Caco-2 (cell line): Measurements from ENCODE around the gene BAIAP3. TPM values are rescaled to one million over a fixed set of nuclear protein-coding genes. Genes with fewer than 3 reads are reported as not detected.
A peak's percentile ranks its signal among the peaks of the same experiment; 100 is the strongest.

Experiments used
- BruUV-seq: library from RNA; stranded (reverse); fragments of 400-500 nt; replicated peaks from 2 replicates; lab custom pipeline; 2021; lab: Mats Ljungman, UMichigan
- CTCF ChIA-PET: fragments of 300-600 bp; sonication (Branson Sonifier 250); formaldehyde crosslinking; loops from one replicate; lab custom pipeline; 2022; ENCODE audit warnings: antibody characterized with exemption; lab: Charles Lee
- POLR2A ChIA-PET: fragments of 300-600 bp; sonication (Branson Sonifier 250); formaldehyde crosslinking; loops from one replicate; lab custom pipeline; 2022; ENCODE audit warnings: antibody characterized with exemption; lab: Charles Lee
- DNase-seq, 2 experiments: peaks; one replicate each; pipeline versions ENCODE4 v3.0.0 to v3.0.0-alpha.2; 2020 to 2022
- H3K27me3 ChIP-seq: replicated peaks from 2 replicates; pipeline ENCODE4 v1.6.0; 2011; ENCODE audit warnings: low read length; ENCODE audit not compliant: control insufficient read depth, insufficient read depth
- H3K36me3 ChIP-seq: 2 replicates; pipeline ENCODE4 v1.5.1; 2011; ENCODE audit warnings: low read length; ENCODE audit not compliant: control insufficient read depth, insufficient read depth
- H3K4me1 ChIP-seq: fragments of 250-450 bp; sonication (Bioruptor Pico); 2 replicates; pipeline ENCODE4 v1.5.1; 2020; ENCODE audit warnings: mild to moderate bottlenecking
- H3K4me3 ChIP-seq: 2 replicates; pipeline ENCODE4 v1.5.1; 2011; ENCODE audit warnings: low read depth, mild to moderate bottlenecking, control low read depth, low read length
- H3K9me3 ChIP-seq: fragments of 250-450 bp; sonication (Bioruptor Pico); 2 replicates; pipeline ENCODE4 v1.5.1; 2020; ENCODE audit warnings: mild to moderate bottlenecking, moderate library complexity
- H3K27ac Mint-ChIP-seq: one replicate; pipeline ENCODE4 v1.8.0; 2022; ENCODE audit warnings: mixed read lengths; ENCODE audit not compliant: unreplicated experiment
- H3K27me3 Mint-ChIP-seq: one replicate; pipeline ENCODE4 v1.8.0; 2022; ENCODE audit warnings: mixed read lengths; ENCODE audit not compliant: insufficient read depth, unreplicated experiment
- H3K36me3 Mint-ChIP-seq: one replicate; pipeline ENCODE4 v1.8.0; 2022; ENCODE audit warnings: mild to moderate bottlenecking, mixed read lengths; ENCODE audit not compliant: insufficient read depth, unreplicated experiment
- H3K4me1 Mint-ChIP-seq: one replicate; pipeline ENCODE4 v1.8.0; 2022; ENCODE audit warnings: low read depth, mixed read lengths; ENCODE audit not compliant: unreplicated experiment
- H3K4me3 Mint-ChIP-seq: one replicate; pipeline ENCODE4 v1.8.0; 2022; ENCODE audit warnings: mild to moderate bottlenecking, moderate library complexity, mixed read lengths; ENCODE audit not compliant: unreplicated experiment
- H3K9me3 Mint-ChIP-seq: one replicate; pipeline ENCODE4 v1.8.0; 2022; ENCODE audit warnings: mixed read lengths; ENCODE audit not compliant: unreplicated experiment
- CTCF ChIP-seq, 2 experiments: fragments of 200-600 bp in 1 of 2; IDR thresholded peaks; 1 replicate in 1 of 2; 2 replicates in 1 of 2; pipeline versions ENCODE4 v1.5.1 to v1.8.0; 2011 to 2022; ENCODE audit warnings: antibody characterized with exemption in 1 of 2, control low read depth in 1 of 2, inconsistent platforms in 1 of 2, low read depth in 1 of 2, low read length in 1 of 2, mild to moderate bottlenecking in 1 of 2, moderate library complexity in 1 of 2; ENCODE audit not compliant: insufficient read depth in 1 of 2, severe bottlenecking in 1 of 2, unreplicated experiment in 1 of 2
- intact Hi-C: fragments of 100-400 bp; cut with micrococcal nuclease; formaldehyde crosslinking; loops from one replicate; pipeline ENCODE4 v1.10.0; 2022; ENCODE audit not compliant: unreplicated experiment
- total RNA-seq: library from RNA; stranded (reverse); gene quantifications from 2 replicates; pipeline ENCODE4 v1.2.3, GENCODE V29; 2022

The BAIAP3 gene
- total RNA-seq, 1 experiment from 2014 or later, result 5.0 TPM

DNA sequence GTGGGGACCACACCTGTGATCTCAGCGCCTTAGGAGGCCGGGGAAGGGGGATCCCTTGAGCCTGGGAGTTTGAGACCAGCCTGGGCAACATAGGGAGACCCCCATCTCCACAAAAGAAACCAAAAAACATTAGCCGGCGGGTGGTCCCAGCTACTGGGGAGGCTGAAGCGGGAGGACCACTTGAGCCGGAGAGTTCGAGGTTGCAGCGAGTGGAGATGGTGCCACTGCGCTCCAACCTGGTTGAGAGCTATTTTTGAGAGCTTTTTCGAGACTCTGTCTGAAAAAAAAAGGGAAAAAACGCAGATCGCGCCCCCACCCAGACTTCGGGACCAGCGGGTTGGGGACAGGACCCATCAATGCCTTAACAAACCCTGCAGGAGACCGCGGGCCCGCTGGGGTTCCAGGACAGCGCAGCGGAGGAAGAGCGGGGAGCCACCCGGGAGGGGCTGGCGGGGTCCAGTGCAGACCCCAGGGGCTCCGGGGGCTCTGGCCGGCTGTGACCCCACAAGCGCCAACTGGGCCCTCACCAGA lies 762 bp upstream of the BAIAP3 start:
- Mint-ChIP-seq H3K27ac (no peak overlapping the region), H3K36me3 (no peaks in the 10 kb centered on the region), H3K9me3 (no peaks in the 10 kb centered on the region), H3K4me1 (no peaks in the 10 kb centered on the region), H3K27me3 (no peaks in the 10 kb centered on the region), H3K4me3 (peak overlapping the region; percentile 52)
- Histone ChIP-seq H3K36me3 (no peaks in the 10 kb centered on the region), H3K9me3 (no peaks in the 10 kb centered on the region), H3K4me1 (peaks cover 4% of the 10 kb centered on the region; the same call in 1 of the 2 replicates), H3K4me3 (no peak overlapping the region), H3K27me3 (no peaks in the 10 kb centered on the region; the same call in 1 of the 2 replicates)
- ChIA-PET CTCF (interaction anchor here (0.9 kb wide), 1 partner anchor 10 kb away, joined by 5 read pairs; no protein-coding TSS in a partner anchor), POLR2A (no interaction called here)
- no peak for DNase-seq
- no peak for TF ChIP-seq CTCF (IDR thresholded peaks at IDR 0.05; ENCODE audit: insufficient read depth in 1 of 2, low read depth in 1 of 2, low read length in 1 of 2, severe bottlenecking in 1 of 2, unreplicated experiment in 1 of 2)
- intact Hi-C loops, result no loop called here
- BruUV-seq, result no TSS peak

- H3K4me1 Mint-ChIP-seq, result no peaks in the 10 kb centered on the region
- H3K36me3 ChIP-seq, result no peaks in the 10 kb centered on the region
- H3K27ac Mint-ChIP-seq, result no peak overlapping the region
- DNase-seq, result no peak
- H3K27me3 ChIP-seq, result peaks cover 1% of the 10 kb centered on the region; the same call in 1 of the 2 replicates
- intact Hi-C loops, result no loop called here
- ChIA-PET CTCF (no interaction called here), POLR2A (no interaction called here)
- BruUV-seq, result no TSS peak
- no peak for TF ChIP-seq CTCF (IDR thresholded peaks at IDR 0.05; ENCODE audit: insufficient read depth in 1 of 2, low read depth in 1 of 2, low read length in 1 of 2, severe bottlenecking in 1 of 2, unreplicated experiment in 1 of 2)
- no peak overlapping the region for H3K4me3 Mint-ChIP-seq
- peak overlapping the region; percentile 19 for H3K4me3 ChIP-seq
- H3K27me3 Mint-ChIP-seq, result no peaks in the 10 kb centered on the region
- no peaks in the 10 kb centered on the region for H3K36me3 Mint-ChIP-seq
- no peaks in the 10 kb centered on the region for H3K9me3 Mint-ChIP-seq
- no peaks in the 10 kb centered on the region for H3K9me3 ChIP-seq
- peaks cover 4% of the 10 kb centered on the region; the same call in 1 of the 2 replicates for H3K4me1 ChIP-seq
Measured at GRCh38 chr16:1333854-1334700, 632 bp downstream of the BAIAP3 start.

DNA sequence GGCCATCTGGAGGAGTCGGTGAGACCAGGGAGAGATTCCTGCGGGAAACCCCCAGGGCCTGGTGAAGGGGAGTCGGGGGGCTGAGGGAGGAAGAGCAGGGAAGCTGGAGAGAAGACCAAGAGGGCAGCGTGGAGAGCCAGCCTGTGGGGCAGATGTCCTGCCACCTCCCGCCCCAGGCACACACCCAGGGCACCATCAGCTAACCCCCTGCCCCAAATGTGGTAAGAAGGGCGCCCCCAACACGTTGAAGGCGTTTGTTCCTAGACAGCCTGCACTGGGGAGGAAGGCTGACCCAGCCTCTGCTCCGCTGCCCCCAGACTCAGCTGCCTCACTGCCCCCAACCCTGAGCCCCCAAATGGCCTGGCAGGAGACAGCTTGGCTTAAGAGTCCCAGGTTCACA lies 1.3 kb downstream of the BAIAP3 start:
- H3K36me3 Mint-ChIP-seq, result no peaks in the 10 kb centered on the region
- no peak for DNase-seq
- H3K4me3 Mint-ChIP-seq, result no peak overlapping the region
- TF ChIP-seq CTCF (IDR thresholded peaks at IDR 0.05; ENCODE audit: insufficient read depth in 1 of 2, low read depth in 1 of 2, low read length in 1 of 2, severe bottlenecking in 1 of 2, unreplicated experiment in 1 of 2), result no peak
- no peak overlapping the region for H3K4me3 ChIP-seq
- no peaks in the 10 kb centered on the region for H3K9me3 ChIP-seq
- no TSS peak for BruUV-seq
- H3K27ac Mint-ChIP-seq, result no peak overlapping the region
- ChIA-PET POLR2A (no interaction called here), CTCF (no interaction called here)
- no peaks in the 10 kb centered on the region for H3K27me3 Mint-ChIP-seq
- intact Hi-C loops, result no loop called here
- no peaks in the 10 kb centered on the region for H3K9me3 Mint-ChIP-seq
- peaks cover 4% of the 10 kb centered on the region; the same call in 1 of the 2 replicates for H3K4me1 ChIP-seq
- H3K27me3 ChIP-seq, result peaks cover 1% of the 10 kb centered on the region; the same call in 1 of the 2 replicates
- no peaks in the 10 kb centered on the region for H3K4me1 Mint-ChIP-seq
- no peaks in the 10 kb centered on the region for H3K36me3 ChIP-seq
